Endothelial cell (in vitro differentiated cells): Measurements from ENCODE around the gene SH2D4B. TPM values are rescaled to one million over a fixed set of nuclear protein-coding genes. Genes with fewer than 3 reads are reported as not detected.

Experiments
- DNase-seq: peaks from one replicate; pipeline ENCODE4 v3.0.0; 2021; ENCODE audit warnings: low spot score
- H3K27ac Mint-ChIP-seq: one replicate; pipeline ENCODE4 v1.8.0; 2021; ENCODE audit warnings: mixed read lengths, inconsistent platforms; ENCODE audit not compliant: unreplicated experiment
- H3K27me3 Mint-ChIP-seq: one replicate; pipeline ENCODE4 v1.8.0; 2021; ENCODE audit warnings: mild to moderate bottlenecking, moderate library complexity, mixed read lengths, inconsistent platforms; ENCODE audit not compliant: unreplicated experiment
- H3K36me3 Mint-ChIP-seq: one replicate; pipeline ENCODE4 v1.8.0; 2021; ENCODE audit warnings: mild to moderate bottlenecking, low read depth, mixed read lengths, inconsistent platforms; ENCODE audit not compliant: unreplicated experiment
- H3K4me1 Mint-ChIP-seq: one replicate; pipeline ENCODE4 v1.8.0; 2021; ENCODE audit warnings: mild to moderate bottlenecking, mixed read lengths, inconsistent platforms; ENCODE audit not compliant: unreplicated experiment
- H3K4me3 Mint-ChIP-seq: one replicate; pipeline ENCODE4 v1.8.0; 2021; ENCODE audit warnings: mild to moderate bottlenecking, mixed read lengths, inconsistent platforms; ENCODE audit not compliant: unreplicated experiment
- H3K9me3 Mint-ChIP-seq: one replicate; pipeline ENCODE4 v1.8.0; 2021; ENCODE audit warnings: mixed read lengths, inconsistent platforms; ENCODE audit not compliant: unreplicated experiment
- CTCF ChIP-seq: fragments of 200-600 bp; sonication (generic); IDR thresholded peaks from one replicate; pipeline ENCODE4 v1.5.0; 2021; ENCODE audit warnings: antibody characterized with exemption; ENCODE audit not compliant: unreplicated experiment
- total RNA-seq: library from RNA; stranded (reverse); fragmentation: NEBNext Ultra II Directional; extraction: Animal tissue kit (Norgen Biotek cat#: 25700); gene quantifications from one replicate; pipeline ENCODE4 v1.2.1, GENCODE V29; 2021; ENCODE audit not compliant: unreplicated experiment

Gene SH2D4B
- total RNA-seq, 1 donor from 2014 or later: 0.23 TPM

GRCh38 chr10:80520661-80521470 lies 16.8 kb upstream of the SH2D4B start:
- H3K9me3 Mint-ChIP-seq: no peaks in the 10 kb centered on the region
- no peak for TF ChIP-seq CTCF
- peaks cover 40% of the 10 kb centered on the region for H3K4me1 Mint-ChIP-seq
- no peak overlapping the region for H3K27ac Mint-ChIP-seq
- H3K36me3 Mint-ChIP-seq: peaks cover 32% of the 10 kb centered on the region
- no peak overlapping the region for H3K4me3 Mint-ChIP-seq
- no peak for DNase-seq
- peaks cover 21% of the 10 kb centered on the region for H3K27me3 Mint-ChIP-seq

- no peak for TF ChIP-seq CTCF
- peaks cover 17% of the 10 kb centered on the region for H3K27me3 Mint-ChIP-seq
- no peaks in the 10 kb centered on the region for H3K9me3 Mint-ChIP-seq
- H3K4me1 Mint-ChIP-seq: peaks cover 49% of the 10 kb centered on the region
- H3K27ac Mint-ChIP-seq: no peak overlapping the region
- peaks cover 23% of the 10 kb centered on the region for H3K36me3 Mint-ChIP-seq
- no peak for DNase-seq
- H3K4me3 Mint-ChIP-seq: no peak overlapping the region
Measured at GRCh38 chr10:80522756-80523363, 14.8 kb upstream of the SH2D4B start.

GRCh38 chr10:80523773-80524172 lies 13.9 kb upstream of the SH2D4B start:
- peaks cover 49% of the 10 kb centered on the region for H3K4me1 Mint-ChIP-seq
- H3K36me3 Mint-ChIP-seq: peaks cover 20% of the 10 kb centered on the region
- no peaks in the 10 kb centered on the region for H3K9me3 Mint-ChIP-seq
- H3K27ac Mint-ChIP-seq: no peak overlapping the region
- DNase-seq: no peak
- peaks cover 10% of the 10 kb centered on the region for H3K27me3 Mint-ChIP-seq
- no peak for TF ChIP-seq CTCF
- no peak overlapping the region for H3K4me3 Mint-ChIP-seq

GRCh38 chr10:80524190-80524909 lies 13.4 kb upstream of the SH2D4B start:
- Mint-ChIP-seq H3K4me1 (peaks cover 44% of the 10 kb centered on the region), H3K4me3 (no peak overlapping the region), H3K36me3 (peaks cover 14% of the 10 kb centered on the region), H3K27ac (no peak overlapping the region), H3K9me3 (no peaks in the 10 kb centered on the region), H3K27me3 (peaks cover 5% of the 10 kb centered on the region)
- TF ChIP-seq CTCF: no peak
- DNase-seq: no peak
